ENCODE data around the gene MICAL3.
A peak's percentile ranks its signal among the peaks of the same experiment; 100 is the strongest.

Gene MICAL3

DNA sequence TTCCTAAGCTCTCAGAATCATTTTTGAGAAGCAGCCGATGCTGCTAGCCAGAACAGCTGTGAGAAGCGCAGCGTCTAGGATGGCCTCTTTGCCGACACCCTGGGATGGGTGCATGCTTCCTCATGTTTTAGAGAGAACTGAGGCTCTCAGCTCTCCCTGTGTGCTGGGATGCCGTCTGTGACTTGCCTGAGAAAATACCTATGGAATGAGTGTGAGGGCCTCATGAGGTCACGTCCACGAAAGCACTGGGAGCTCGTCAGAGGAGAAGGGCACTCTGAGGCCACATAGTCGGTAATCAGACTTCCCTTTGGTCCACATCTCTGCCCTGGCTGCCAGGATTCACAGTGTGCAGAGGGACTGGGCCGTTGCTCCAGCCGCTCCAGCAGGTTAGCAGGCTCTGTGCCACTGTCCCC is 54.7 kb downstream of the MICAL3 start:
- DNase-seq, result no peak

DNA sequence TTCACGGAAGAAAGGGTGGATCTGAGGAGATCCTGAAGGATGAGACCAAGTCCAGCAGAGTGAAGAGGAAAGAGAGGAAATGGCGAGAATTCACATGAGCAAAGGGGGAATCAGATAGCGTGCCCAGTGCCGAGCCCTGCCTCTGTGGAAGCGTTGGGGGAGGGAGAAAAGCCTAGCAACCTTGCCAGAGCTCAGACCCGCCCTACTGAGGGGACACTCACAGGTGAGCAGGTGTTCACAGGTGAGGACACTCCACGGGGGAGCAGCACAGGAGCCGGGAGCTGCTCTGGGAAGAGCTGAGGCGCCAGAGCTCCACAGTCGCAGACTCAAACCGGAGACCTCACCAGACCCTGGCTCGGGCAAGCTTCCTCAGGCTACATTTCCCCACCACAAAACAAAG is 56.2 kb downstream of the MICAL3 start:
- DNase-seq, result no peak

GRCh38 chr22:17966403-17966717 is 58.0 kb downstream of the MICAL3 start:
- no peak for DNase-seq

GRCh38 chr22:17965538-17966402 is 58.6 kb downstream of the MICAL3 start:
- peak; percentile 80 for DNase-seq

DNA sequence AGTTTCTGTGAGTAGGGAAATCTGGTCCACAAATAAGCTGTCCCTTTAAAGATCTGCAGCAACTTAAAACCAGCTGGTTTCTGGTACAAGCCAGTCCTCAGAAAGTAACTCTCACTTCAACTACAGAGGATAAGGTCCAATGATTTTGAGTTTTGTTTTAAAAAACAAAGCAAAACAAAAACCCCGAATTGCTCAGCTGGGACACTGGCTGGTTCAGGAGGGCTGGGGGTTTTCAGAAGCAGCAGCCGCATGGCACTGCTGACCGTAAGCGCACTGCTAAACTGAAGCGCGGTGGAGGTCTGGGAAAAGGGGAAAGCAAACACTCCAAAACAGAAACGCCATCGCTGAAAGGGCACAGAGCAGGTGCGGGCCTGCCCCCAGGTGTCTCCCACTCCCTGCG is 59.7 kb downstream of the MICAL3 start:
- DNase-seq, result no peak

GRCh38 chr22:17964156-17964555 is 60.2 kb downstream of the MICAL3 start:
- DNase-seq, result peak; percentile 22

DNA sequence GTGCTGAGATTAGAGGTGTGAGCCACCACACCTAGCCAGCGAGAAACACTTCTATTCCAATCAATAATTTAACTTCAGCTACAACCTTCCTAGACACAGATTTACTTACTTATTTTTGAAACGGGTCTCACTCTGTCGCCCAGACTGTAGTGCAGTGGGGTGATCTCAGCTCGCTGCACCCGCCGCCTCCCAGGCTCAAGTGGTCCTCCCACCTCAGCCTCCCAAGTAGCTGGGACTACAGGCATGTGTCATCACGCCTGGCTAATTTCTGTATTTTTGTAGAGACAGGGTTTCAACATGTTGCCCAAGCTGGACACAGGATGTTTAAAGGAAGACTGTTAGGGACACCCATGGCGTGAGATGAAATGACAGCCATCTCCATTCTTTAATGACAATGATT is 61.3 kb downstream of the MICAL3 start:
- DNase-seq, result no peak

GRCh38 chr22:17962168-17962567 is 62.2 kb downstream of the MICAL3 start:
- DNase-seq, result no peak

- no peak for DNase-seq
Measured at GRCh38 chr22:17961446-17961729, 63.0 kb downstream of the MICAL3 start.

DNA sequence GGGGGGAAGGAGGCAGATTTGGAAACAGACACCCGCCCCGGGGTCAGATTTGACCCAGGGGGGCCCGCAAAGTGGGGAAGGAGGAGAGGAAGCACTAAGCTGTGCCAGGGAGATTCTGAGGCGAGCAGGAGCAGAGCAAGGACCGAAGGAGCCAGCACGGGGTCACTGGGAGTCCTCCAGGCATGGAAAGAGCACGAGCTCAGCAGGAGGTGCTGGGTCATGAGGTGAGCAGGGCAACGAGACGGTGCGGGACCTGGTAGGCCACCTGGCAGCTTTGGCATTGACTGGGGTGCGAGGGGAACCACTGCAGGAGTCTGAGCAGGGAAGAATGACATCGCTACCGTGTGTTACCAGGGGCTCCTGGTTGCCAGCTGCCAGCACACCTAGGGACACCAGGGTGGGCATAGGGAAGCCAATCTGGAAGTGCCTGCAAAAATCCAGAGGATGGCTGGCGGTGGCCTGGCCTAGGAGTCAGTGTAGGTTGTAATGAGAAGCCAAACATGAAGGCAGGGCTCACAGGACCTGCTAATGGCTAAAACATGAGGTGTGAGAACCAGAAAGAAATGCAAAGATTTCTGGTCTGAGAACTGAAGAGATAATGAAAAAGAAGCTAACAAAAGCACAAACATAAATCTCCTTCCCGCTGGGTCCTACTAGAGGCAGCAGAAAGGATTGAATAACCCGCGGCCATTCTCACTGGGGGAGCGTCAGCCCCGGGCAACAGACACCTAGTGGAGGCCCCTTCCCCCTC is 63.5 kb downstream of the MICAL3 start:
- DNase-seq, result no peak

DNA sequence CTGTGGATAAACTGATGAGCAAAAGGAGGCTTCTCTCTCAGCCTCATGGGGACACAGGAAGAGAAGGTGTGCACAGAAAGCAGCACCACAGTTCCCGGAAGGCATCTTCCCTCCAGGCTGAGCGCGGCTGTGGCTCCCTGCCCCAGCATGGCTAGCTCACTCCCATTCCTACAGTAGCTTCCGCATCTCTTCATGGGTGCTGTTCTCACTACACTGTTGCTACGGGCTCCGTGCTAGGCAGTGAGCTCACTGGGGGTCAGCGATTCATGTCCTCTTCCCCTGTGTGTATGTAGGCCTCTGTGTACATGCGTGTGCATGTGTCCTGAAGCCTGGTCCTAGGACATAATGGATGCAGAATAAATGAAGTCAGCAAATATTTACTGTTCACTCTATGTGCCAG is 64.3 kb downstream of the MICAL3 start:
- no peak for DNase-seq

GRCh38 chr22:17958166-17958565 is 66.2 kb downstream of the MICAL3 start:
- no peak for DNase-seq

- no peak for DNase-seq
Measured at GRCh38 chr22:17957693-17958092, 66.7 kb downstream of the MICAL3 start.

- DNase-seq, result no peak
Measured at GRCh38 chr22:17957204-17957603, 67.2 kb downstream of the MICAL3 start.

DNA sequence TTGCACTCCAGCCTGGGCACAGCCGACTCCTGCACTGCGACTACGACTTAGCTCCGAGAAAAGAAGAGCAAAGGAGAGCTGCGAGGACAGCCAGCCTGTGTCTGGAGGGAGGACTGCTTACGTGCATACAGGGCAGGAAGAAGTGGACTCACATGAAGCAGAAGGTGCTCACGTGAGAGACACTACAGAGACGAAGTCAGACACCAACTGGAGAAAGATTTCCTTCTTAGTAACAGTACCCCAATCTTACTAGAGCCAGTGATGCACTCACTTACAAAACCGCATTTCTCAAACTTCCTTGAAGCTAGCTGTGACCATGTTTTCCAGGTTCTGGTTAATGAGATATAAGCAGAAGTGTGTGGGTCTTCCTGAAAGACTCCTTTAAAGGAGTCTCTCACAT is 67.7 kb downstream of the MICAL3 start:
- no peak for DNase-seq

DNA sequence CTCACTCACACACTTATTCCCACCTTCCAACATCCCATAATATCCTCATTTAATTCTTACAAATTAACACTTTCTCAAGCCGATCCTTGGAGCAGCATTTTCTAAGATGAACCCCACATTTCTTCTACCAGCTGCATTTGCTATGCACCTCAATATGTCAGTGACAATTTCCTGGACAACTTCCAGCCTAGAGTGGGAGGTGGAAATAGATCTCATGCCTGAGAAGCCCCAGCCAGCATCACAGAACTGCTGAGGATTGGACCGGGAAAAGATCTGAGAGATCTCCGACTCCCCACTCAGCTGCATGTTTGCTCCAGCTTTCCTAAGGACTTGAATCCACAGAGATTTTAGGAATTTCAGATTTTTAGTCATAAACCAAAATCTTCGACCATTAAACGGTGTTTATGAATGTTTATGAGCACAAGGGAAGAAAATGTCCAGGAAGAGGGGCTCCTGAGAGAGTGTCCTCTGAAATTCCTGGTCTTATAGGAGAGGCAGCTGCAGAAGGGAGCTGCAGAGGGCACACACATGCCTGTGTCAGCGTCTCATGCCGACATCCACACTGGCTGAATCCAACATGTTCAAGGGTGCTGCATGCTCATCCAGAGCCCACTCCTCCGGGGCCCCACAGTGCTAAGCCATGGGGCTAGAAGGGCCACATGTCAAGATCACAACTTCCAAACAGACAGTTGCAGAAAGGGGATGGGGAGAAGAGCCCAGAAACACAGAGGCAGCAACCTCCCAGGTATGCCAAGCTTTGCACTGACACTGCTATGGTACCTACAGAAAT is 68.6 kb downstream of the MICAL3 start:
- DNase-seq, result no peak

GRCh38 chr22:17954860-17955587 is 69.3 kb downstream of the MICAL3 start:
- no peak for DNase-seq

GRCh38 chr22:17954200-17954859 is 70.0 kb downstream of the MICAL3 start:
- DNase-seq, result no peak

DNA sequence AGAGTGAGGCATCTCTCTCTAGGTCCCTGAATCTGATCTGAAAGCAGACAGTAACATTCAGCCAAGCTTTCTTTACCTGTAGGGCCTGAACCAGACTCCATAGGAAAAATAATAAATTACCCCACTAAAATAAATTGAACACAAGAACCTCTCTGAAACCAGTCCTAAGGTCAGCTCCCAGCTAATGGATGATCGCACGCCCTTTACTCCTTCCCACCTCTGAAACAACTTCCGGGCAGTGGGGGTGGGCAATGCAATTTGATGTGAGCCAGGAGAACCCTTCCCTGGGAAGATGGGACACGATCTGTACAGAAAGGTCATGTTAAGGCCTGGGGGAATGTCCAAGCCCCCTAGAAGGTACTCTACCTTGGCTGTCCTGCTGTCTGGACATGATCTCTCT is 71.2 kb downstream of the MICAL3 start:
- DNase-seq, result no peak

DNA sequence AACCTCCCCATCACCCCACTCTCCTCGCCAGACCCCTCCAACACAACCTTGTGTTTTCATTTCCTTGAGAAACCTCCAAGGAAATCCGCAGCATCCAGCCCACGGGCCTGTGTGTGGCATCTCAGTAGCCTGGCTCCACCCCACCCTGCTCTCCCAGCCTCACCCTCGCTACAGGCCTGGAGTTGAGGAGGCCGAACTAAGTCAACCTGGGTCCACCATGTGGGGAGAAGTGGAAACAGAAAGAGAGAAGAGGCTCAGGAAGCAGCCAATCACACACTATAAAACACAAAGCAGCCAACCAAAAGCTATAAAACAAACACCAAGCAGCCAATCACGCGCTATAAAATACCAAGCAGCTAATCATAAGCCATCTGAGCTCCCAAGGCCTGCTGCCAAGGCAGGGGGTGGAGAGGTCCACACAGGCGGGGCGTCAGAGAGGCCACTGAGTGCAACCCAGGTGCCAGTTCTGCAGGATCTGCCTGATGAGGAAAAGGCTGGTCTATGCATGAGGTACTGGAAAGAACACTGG is 72.0 kb downstream of the MICAL3 start:
- peak; percentile 61 for DNase-seq

DNA sequence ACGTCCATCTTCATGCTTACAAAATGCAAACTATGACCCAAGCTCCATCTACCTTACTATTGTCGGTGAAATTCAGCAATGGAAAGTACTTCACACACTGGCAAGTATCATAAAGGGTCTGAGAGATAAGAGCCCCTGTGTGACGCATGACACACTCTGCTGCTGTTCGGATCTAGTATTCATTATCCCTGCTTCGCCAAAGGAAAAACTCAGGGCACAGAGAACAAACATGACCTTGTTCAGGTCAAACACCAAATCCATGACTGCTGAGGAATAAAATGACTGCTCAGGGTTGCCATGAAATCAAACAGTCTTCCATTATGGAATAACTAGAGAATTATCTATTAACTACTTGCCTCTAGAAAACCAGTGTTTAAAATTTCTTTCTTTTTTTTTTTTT is 73.0 kb downstream of the MICAL3 start:
- no peak for DNase-seq

GRCh38 chr22:17950651-17951214 is 73.6 kb downstream of the MICAL3 start:
- peak; percentile 24 for DNase-seq

All from hematopoietic multipotent progenitor cell treated with erythropoietin and hydrocortisone succinate and interleukin-3 and kit ligand, for 4 days (in vitro differentiated cells).